Measurements from ENCODE around the gene SOHLH1. TPM values are rescaled to one million over a fixed set of nuclear protein-coding genes. Genes with fewer than 3 reads are reported as not detected.

The SOHLH1 gene
- total RNA-seq, 1 experiment from 2014 or later: not detected

- POLR2A ChIA-PET (ENCODE audit: unreplicated experiment): no interaction called here
- no peak for DNase-seq
- TF ChIP-seq EZH2 (IDR thresholded peaks at IDR 0.05; ENCODE audit: low read depth): no peak
- no peak for TF ChIP-seq CTCF (conservative IDR thresholded peaks at IDR 0.05)
- H3K79me2 ChIP-seq (ENCODE audit: low read depth): no peaks in the 10 kb centered on the region
- H3K36me3 ChIP-seq (ENCODE audit: low read depth): no peaks in the 10 kb centered on the region
- no peak overlapping the region for H2AFZ ChIP-seq
- no TSS peak for BruUV-seq (replicated peaks)
- H3K9me2 ChIP-seq (ENCODE audit: insufficient read depth): no peaks in the 10 kb centered on the region
- H3K27ac ChIP-seq: no peak overlapping the region
- intact Hi-C loops (cut with micrococcal nuclease; ENCODE audit: unreplicated experiment): no loop called here
- H3K27me3 ChIP-seq (ENCODE audit: insufficient read depth, low read depth): peaks cover 98% of the 10 kb centered on the region
- H3K4me1 ChIP-seq (replicated peaks; ENCODE audit: insufficient read depth): no peaks in the 10 kb centered on the region
- no peak overlapping the region for H3K4me3 ChIP-seq
- CTCF ChIA-PET: interaction anchor here (0.6 kb wide), 1 partner anchor 1490 kb away, joined by 3 read pairs; no protein-coding TSS in a partner anchor
- H4K20me1 ChIP-seq (ENCODE audit: insufficient read depth): no peaks in the 10 kb centered on the region; the same call in 1 of the 2 replicates
- H3K9me3 ChIP-seq (ENCODE audit: insufficient read depth, low read depth): no peaks in the 10 kb centered on the region
- no peak overlapping the region for H3K4me2 ChIP-seq
- no peaks in the 10 kb centered on the region for H3F3A ChIP-seq (ENCODE audit: insufficient read depth, low read depth)
These were observed 47.3 kb upstream of the SOHLH1 start for GRCh38 chr9:135746565-135746964.

- H3K36me3 ChIP-seq (ENCODE audit: low read depth): no peaks in the 10 kb centered on the region
- no peak overlapping the region for H3K27ac ChIP-seq
- intact Hi-C loops (cut with micrococcal nuclease; ENCODE audit: unreplicated experiment): no loop called here
- H3F3A ChIP-seq (ENCODE audit: insufficient read depth, low read depth): no peaks in the 10 kb centered on the region
- ChIA-PET POLR2A (ENCODE audit: unreplicated experiment) (no interaction called here), CTCF (no interaction called here)
- no TSS peak for BruUV-seq (replicated peaks)
- no peak overlapping the region for H3K4me2 ChIP-seq
- TF ChIP-seq CTCF (conservative IDR thresholded peaks at IDR 0.05) (no peak), EZH2 (IDR thresholded peaks at IDR 0.05; ENCODE audit: low read depth) (no peak)
- no peaks in the 10 kb centered on the region for H3K4me1 ChIP-seq (replicated peaks; ENCODE audit: insufficient read depth)
- H3K9me3 ChIP-seq (ENCODE audit: insufficient read depth, low read depth): no peaks in the 10 kb centered on the region
- no peaks in the 10 kb centered on the region for H3K9me2 ChIP-seq (ENCODE audit: insufficient read depth)
- H3K79me2 ChIP-seq (ENCODE audit: low read depth): no peaks in the 10 kb centered on the region
- H3K27me3 ChIP-seq (ENCODE audit: insufficient read depth, low read depth): peaks cover 98% of the 10 kb centered on the region
- no peak overlapping the region for H3K4me3 ChIP-seq
- no peak for DNase-seq
- no peaks in the 10 kb centered on the region; the same call in 1 of the 2 replicates for H4K20me1 ChIP-seq (ENCODE audit: insufficient read depth)
- H2AFZ ChIP-seq: no peak overlapping the region
These were observed 46.5 kb upstream of the SOHLH1 start for GRCh38 chr9:135745686-135746324.

GRCh38 chr9:135745189-135745588 lies 45.9 kb upstream of the SOHLH1 start:
- H4K20me1 ChIP-seq (ENCODE audit: insufficient read depth): no peaks in the 10 kb centered on the region; the same call in 1 of the 2 replicates
- H3K4me3 ChIP-seq: no peak overlapping the region
- H3K4me1 ChIP-seq (replicated peaks; ENCODE audit: insufficient read depth): no peaks in the 10 kb centered on the region
- no peaks in the 10 kb centered on the region for H3K9me3 ChIP-seq (ENCODE audit: insufficient read depth, low read depth)
- H3K36me3 ChIP-seq (ENCODE audit: low read depth): no peaks in the 10 kb centered on the region
- H3K27me3 ChIP-seq (ENCODE audit: insufficient read depth, low read depth): peaks cover 98% of the 10 kb centered on the region
- intact Hi-C loops (cut with micrococcal nuclease; ENCODE audit: unreplicated experiment): no loop called here
- no TSS peak for BruUV-seq (replicated peaks)
- DNase-seq: no peak
- H3K9me2 ChIP-seq (ENCODE audit: insufficient read depth): no peaks in the 10 kb centered on the region
- H3K79me2 ChIP-seq (ENCODE audit: low read depth): no peaks in the 10 kb centered on the region
- CTCF ChIA-PET: no interaction called here
- H3K4me2 ChIP-seq: no peak overlapping the region
- H3F3A ChIP-seq (ENCODE audit: insufficient read depth, low read depth): no peaks in the 10 kb centered on the region
- TF ChIP-seq CTCF (conservative IDR thresholded peaks at IDR 0.05) (no peak), EZH2 (IDR thresholded peaks at IDR 0.05; ENCODE audit: low read depth) (no peak)
- POLR2A ChIA-PET (ENCODE audit: unreplicated experiment): no interaction called here
- H2AFZ ChIP-seq: no peak overlapping the region
- H3K27ac ChIP-seq: no peak overlapping the region
